Neural progenitor cell (in vitro differentiated cells): ENCODE results near the gene PPIL3.

ENCODE experiments used
- EZH2 ChIP-seq: fragments of 200-600 bp; sonication (generic); IDR thresholded peaks from 2 replicates; pipeline ENCODE4 v1.6.1; 2017; ENCODE audit warnings: antibody characterized with exemption, mild to moderate bottlenecking, moderate library complexity
- EZH2phosphoT487 ChIP-seq: fragments of 200-600 bp; sonication (generic); IDR thresholded peaks from 2 replicates; pipeline ENCODE4 v1.6.1; 2017; ENCODE audit warnings: antibody characterized with exemption
- TF ChIP-seq, protein P1 (sequence below): fragments of 200-600 bp; sonication (generic); IDR thresholded peaks from 2 replicates; pipeline ENCODE4 v1.5.1; 2017; ENCODE audit warnings: antibody characterized with exemption, mild to moderate bottlenecking

DNA sequence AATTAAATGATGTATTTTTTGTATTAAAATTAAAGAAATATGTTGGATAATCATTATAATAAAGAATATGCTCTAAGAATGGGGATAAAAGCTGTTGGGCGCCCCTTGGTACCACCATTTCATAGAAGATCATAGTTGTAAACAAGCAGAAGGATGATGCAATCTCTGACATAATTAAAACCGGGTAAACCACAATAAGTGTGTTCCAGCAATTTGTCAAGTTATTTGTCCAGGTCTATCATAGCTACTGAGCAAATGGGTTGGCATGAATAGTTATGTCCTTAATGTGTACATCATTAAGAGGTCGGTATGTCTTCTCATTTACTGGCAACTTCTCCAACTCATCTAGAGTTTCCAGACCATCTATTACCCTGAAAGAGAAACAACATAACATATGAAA, 17.7 kb downstream of the PPIL3 start:
- TF ChIP-seq, protein P1, sequence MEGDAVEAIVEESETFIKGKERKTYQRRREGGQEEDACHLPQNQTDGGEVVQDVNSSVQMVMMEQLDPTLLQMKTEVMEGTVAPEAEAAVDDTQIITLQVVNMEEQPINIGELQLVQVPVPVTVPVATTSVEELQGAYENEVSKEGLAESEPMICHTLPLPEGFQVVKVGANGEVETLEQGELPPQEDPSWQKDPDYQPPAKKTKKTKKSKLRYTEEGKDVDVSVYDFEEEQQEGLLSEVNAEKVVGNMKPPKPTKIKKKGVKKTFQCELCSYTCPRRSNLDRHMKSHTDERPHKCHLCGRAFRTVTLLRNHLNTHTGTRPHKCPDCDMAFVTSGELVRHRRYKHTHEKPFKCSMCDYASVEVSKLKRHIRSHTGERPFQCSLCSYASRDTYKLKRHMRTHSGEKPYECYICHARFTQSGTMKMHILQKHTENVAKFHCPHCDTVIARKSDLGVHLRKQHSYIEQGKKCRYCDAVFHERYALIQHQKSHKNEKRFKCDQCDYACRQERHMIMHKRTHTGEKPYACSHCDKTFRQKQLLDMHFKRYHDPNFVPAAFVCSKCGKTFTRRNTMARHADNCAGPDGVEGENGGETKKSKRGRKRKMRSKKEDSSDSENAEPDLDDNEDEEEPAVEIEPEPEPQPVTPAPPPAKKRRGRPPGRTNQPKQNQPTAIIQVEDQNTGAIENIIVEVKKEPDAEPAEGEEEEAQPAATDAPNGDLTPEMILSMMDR: no peak
- no peak for TF ChIP-seq EZH2
- TF ChIP-seq EZH2phosphoT487: no peak
